ENCODE results near the gene CRKL.

Gene CRKL

DNA sequence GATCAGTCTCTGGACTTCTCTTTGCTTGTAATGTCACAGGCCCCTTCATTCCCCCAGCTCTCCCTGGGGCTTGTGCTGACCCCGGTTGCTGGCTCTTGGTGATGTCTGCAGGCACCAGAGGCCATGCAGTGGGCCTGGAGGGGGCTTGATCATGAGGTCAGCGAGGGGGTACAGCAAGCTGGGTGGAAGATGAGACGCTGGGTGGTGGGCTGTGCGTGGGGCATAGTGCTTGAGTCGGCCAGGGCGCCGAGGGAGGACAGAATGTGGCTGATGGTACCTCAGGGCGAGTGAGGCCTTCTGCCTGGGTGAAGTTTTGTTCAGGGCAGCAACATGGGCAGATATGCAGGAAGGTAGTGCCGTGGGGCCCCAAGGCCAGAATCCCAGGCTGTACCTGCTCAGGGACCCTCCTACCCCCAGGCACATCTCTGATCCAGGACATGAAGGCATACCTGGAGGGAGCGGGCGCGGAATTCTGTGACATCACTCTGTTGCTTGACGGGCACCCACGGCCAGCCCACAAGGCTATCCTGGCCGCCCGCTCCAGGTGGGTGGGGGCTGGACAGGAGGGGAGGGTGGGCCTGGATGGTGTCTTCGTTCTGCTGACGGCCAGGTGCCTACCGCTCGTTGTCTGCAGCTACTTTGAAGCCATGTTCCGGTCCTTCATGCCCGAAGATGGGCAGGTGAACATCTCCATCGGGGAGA is 78.3 kb downstream of the CRKL start:
- TF ChIP-seq CTCF (IDR thresholded peaks at IDR 0.05; ENCODE audit: low read depth, low read length), result no peak
- no peak overlapping the region for H3K4me3 ChIP-seq (ENCODE audit: low read depth, low read length)

- TF ChIP-seq CTCF (IDR thresholded peaks at IDR 0.05; ENCODE audit: low read depth, low read length), result no peak
- no peak overlapping the region for H3K4me3 ChIP-seq (ENCODE audit: low read depth, low read length)
These were observed 78.8 kb downstream of the CRKL start for GRCh38 chr22:20996031-20996410.

GRCh38 chr22:20996598-20997535 is 79.7 kb downstream of the CRKL start:
- TF ChIP-seq CTCF (IDR thresholded peaks at IDR 0.05; ENCODE audit: low read depth, low read length), result no peak
- H3K4me3 ChIP-seq (ENCODE audit: low read depth, low read length), result no peak overlapping the region

GRCh38 chr22:20997536-20998257 is 80.5 kb downstream of the CRKL start:
- TF ChIP-seq CTCF (IDR thresholded peaks at IDR 0.05; ENCODE audit: low read depth, low read length), result no peak
- no peak overlapping the region for H3K4me3 ChIP-seq (ENCODE audit: low read depth, low read length)

- TF ChIP-seq CTCF (IDR thresholded peaks at IDR 0.05; ENCODE audit: low read depth, low read length), result no peak
- H3K4me3 ChIP-seq (ENCODE audit: low read depth, low read length), result no peak overlapping the region
These were observed 81.5 kb downstream of the CRKL start for GRCh38 chr22:20998411-20999336.

- no peak overlapping the region for H3K4me3 ChIP-seq (ENCODE audit: low read depth, low read length)
- no peak for TF ChIP-seq CTCF (IDR thresholded peaks at IDR 0.05; ENCODE audit: low read depth, low read length)
These were observed 82.4 kb downstream of the CRKL start for GRCh38 chr22:20999350-21000206.
